ENCODE results near the gene MRPL34. TPM values are rescaled to one million over a fixed set of nuclear protein-coding genes. Genes with fewer than 3 reads are reported as not detected.

Gene MRPL34
- total and polyA plus RNA-seq, 2 experiments from 2014 or later, result 61.1 to 131 TPM

DNA sequence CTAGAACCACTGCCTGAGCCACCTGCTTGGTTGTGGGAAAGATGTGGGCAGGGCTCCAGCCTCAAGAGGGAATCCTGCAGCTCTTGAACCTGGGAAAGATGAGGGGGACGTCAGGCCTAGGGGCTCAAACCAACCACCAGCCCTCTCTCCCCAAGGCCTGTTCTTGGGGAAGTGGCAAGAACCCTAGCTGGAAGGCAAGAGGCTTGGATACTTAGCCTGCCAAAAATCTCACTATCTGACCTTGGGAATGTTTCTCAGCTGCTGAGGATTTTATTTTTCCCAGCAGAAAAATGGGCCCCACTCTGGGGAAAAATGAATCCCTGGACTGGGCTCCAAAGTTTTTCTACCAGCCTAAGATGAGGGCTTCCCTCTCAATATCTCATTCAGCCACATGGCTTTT, 45.7 kb upstream of the MRPL34 start:
- DNase-seq (ENCODE audit: low spot score), result no peak
- H3K36me3 ChIP-seq (replicated peaks; ENCODE audit: insufficient read depth, low read depth), result no peaks in the 10 kb centered on the region
- H3K4me1 ChIP-seq (ENCODE audit: insufficient read depth), result no peaks in the 10 kb centered on the region
- H3K4me2 ChIP-seq, result no peak overlapping the region
- H3K9me3 ChIP-seq (ENCODE audit: low read depth), result no peaks in the 10 kb centered on the region
- no peak overlapping the region for H3K4me3 ChIP-seq
- H3K9me2 ChIP-seq (replicated peaks; ENCODE audit: insufficient read depth), result no peaks in the 10 kb centered on the region
- TF ChIP-seq EZH2phosphoT487 (IDR thresholded peaks at IDR 0.05; ENCODE audit: low read depth, severe bottlenecking, unreplicated experiment) (no peak), EZH2 (IDR thresholded peaks at IDR 0.05; ENCODE audit: borderline replicate concordance) (no peak)
- TF ChIP-seq, protein P1, sequence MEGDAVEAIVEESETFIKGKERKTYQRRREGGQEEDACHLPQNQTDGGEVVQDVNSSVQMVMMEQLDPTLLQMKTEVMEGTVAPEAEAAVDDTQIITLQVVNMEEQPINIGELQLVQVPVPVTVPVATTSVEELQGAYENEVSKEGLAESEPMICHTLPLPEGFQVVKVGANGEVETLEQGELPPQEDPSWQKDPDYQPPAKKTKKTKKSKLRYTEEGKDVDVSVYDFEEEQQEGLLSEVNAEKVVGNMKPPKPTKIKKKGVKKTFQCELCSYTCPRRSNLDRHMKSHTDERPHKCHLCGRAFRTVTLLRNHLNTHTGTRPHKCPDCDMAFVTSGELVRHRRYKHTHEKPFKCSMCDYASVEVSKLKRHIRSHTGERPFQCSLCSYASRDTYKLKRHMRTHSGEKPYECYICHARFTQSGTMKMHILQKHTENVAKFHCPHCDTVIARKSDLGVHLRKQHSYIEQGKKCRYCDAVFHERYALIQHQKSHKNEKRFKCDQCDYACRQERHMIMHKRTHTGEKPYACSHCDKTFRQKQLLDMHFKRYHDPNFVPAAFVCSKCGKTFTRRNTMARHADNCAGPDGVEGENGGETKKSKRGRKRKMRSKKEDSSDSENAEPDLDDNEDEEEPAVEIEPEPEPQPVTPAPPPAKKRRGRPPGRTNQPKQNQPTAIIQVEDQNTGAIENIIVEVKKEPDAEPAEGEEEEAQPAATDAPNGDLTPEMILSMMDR (IDR thresholded peaks at IDR 0.05; ENCODE audit: poor library complexity), result no peak
- no peaks in the 10 kb centered on the region for H3K27me3 ChIP-seq
- H3K79me2 ChIP-seq, result no peaks in the 10 kb centered on the region
- no peak overlapping the region for H2AFZ ChIP-seq
- WGBS (ENCODE audit: low lambda C conversion rate, missing lambda C conversion rate), result 56% methylated on average over 1 of the region's 1 CpG
- no peak overlapping the region for H3K27ac ChIP-seq
- H4K20me1 ChIP-seq (ENCODE audit: insufficient read depth, poor library complexity, severe bottlenecking), result no peaks in the 10 kb centered on the region

DNA sequence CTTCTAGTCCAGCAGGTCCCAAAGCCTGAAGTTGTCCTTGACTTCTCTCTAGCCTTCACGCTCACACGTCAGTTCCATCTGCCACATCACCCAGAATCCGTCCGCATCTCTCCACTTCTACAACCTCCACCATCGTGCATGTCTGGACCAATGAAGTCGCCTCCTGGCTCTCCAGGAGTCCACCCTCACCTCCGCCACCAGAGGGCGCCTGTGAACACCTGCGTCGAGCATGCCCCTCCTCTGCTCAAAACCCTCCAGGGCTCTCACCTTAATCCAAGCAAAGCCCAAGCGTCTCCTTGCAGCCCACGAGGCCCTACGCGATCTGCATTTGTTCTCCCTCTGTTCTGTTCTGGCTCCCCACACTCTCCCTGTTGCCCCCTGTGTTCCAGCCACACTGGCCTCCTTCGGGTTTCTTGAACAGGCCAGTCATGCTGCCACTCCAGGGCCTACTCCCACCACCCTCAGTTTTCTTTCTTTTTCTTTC, 44.8 kb upstream of the MRPL34 start:
- H3K27me3 ChIP-seq, result no peaks in the 10 kb centered on the region
- no peaks in the 10 kb centered on the region for H4K20me1 ChIP-seq (ENCODE audit: insufficient read depth, poor library complexity, severe bottlenecking)
- no peak overlapping the region for H2AFZ ChIP-seq
- peak; percentile 86 for DNase-seq (ENCODE audit: low spot score)
- 25% methylated on average over 15 of the region's 15 CpGs for WGBS (ENCODE audit: low lambda C conversion rate, missing lambda C conversion rate)
- no peaks in the 10 kb centered on the region for H3K4me1 ChIP-seq (ENCODE audit: insufficient read depth)
- H3K36me3 ChIP-seq (replicated peaks; ENCODE audit: insufficient read depth, low read depth), result no peaks in the 10 kb centered on the region
- no peak overlapping the region for H3K4me3 ChIP-seq
- no peaks in the 10 kb centered on the region for H3K9me3 ChIP-seq (ENCODE audit: low read depth)
- no peak overlapping the region for H3K27ac ChIP-seq
- no peak for TF ChIP-seq EZH2 (IDR thresholded peaks at IDR 0.05; ENCODE audit: borderline replicate concordance)
- TF ChIP-seq EZH2phosphoT487 (IDR thresholded peaks at IDR 0.05; ENCODE audit: low read depth, severe bottlenecking, unreplicated experiment), result no peak
- TF ChIP-seq, protein P1 (IDR thresholded peaks at IDR 0.05; ENCODE audit: poor library complexity), result peak; percentile 87
- no peaks in the 10 kb centered on the region for H3K9me2 ChIP-seq (replicated peaks; ENCODE audit: insufficient read depth)
- no peak overlapping the region for H3K4me2 ChIP-seq
- no peaks in the 10 kb centered on the region for H3K79me2 ChIP-seq

DNA sequence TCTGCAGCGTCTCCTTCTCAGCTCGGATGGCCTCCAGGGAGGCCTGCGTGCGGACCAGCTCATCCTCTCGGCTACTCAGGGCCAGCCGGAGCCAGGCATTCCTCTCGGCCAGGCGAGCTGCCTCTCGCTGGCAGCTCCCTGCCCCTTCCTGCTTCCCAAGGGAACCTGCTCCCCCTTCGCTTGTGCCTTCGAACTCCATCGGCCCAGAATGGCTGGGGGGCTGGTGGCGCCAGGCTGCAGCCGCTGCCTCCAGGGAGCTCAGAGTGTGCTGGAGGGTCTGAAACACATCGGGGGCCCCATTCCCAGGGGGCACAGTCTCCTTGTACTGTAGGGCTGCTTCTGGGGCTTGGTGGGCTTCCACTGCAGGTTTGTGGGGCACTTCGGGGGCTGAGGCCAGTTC, 43.1 kb upstream of the MRPL34 start:
- Histone ChIP-seq H3K4me3 (no peak overlapping the region), H3K27ac (no peak overlapping the region), H3K27me3 (no peaks in the 10 kb centered on the region), H3K79me2 (no peaks in the 10 kb centered on the region), H3K9me3 (ENCODE audit: low read depth) (no peaks in the 10 kb centered on the region), H3K36me3 (replicated peaks; ENCODE audit: insufficient read depth, low read depth) (no peaks in the 10 kb centered on the region), H2AFZ (no peak overlapping the region), H3K4me2 (no peak overlapping the region), H4K20me1 (ENCODE audit: insufficient read depth, poor library complexity, severe bottlenecking) (no peaks in the 10 kb centered on the region), H3K9me2 (replicated peaks; ENCODE audit: insufficient read depth) (no peaks in the 10 kb centered on the region), H3K4me1 (ENCODE audit: insufficient read depth) (no peaks in the 10 kb centered on the region)
- no peak for DNase-seq (ENCODE audit: low spot score)
- 85% methylated on average over 14 of the region's 16 CpGs for WGBS (ENCODE audit: low lambda C conversion rate, missing lambda C conversion rate)
- no peak for TF ChIP-seq EZH2 (IDR thresholded peaks at IDR 0.05; ENCODE audit: borderline replicate concordance)
- TF ChIP-seq, protein P1 (IDR thresholded peaks at IDR 0.05; ENCODE audit: poor library complexity), result no peak
- no peak for TF ChIP-seq EZH2phosphoT487 (IDR thresholded peaks at IDR 0.05; ENCODE audit: low read depth, severe bottlenecking, unreplicated experiment)
